Trophoblast cell (in vitro differentiated cells and primary cell): Measurements from ENCODE around the gene TBC1D30.

Source experiments
- DNase-seq, 2 donors: peaks; one replicate each; pipeline ENCODE4 v3.0.0-alpha.2; 2016
- H2AFZ ChIP-seq: 2 replicates; pipeline ENCODE4 v1.6.1; 2013; ENCODE audit warnings: low read length, moderate library complexity, mild to moderate bottlenecking; ENCODE audit not compliant: insufficient read depth, poor library complexity
- H2AK5ac ChIP-seq: 2 replicates; pipeline ENCODE4 v1.6.1; 2013; ENCODE audit warnings: mild to moderate bottlenecking, low read length
- H2BK120ac ChIP-seq: 2 replicates; pipeline ENCODE4 v1.6.1; 2013; ENCODE audit warnings: low read length, mild to moderate bottlenecking, moderate library complexity; ENCODE audit not compliant: insufficient read depth, poor library complexity
- H2BK12ac ChIP-seq: 2 replicates; pipeline ENCODE4 v1.6.1; 2013; ENCODE audit warnings: mild to moderate bottlenecking, low read length, moderate library complexity
- H2BK5ac ChIP-seq: 2 replicates; pipeline ENCODE4 v1.6.1; 2013; ENCODE audit warnings: low read length, low read depth, moderate library complexity, mild to moderate bottlenecking; ENCODE audit not compliant: poor library complexity
- H3K14ac ChIP-seq: 2 replicates; pipeline ENCODE4 v1.6.1; 2013; ENCODE audit warnings: mild to moderate bottlenecking, low read length
- H3K18ac ChIP-seq: 2 replicates; pipeline ENCODE4 v1.6.1; 2013; ENCODE audit warnings: mild to moderate bottlenecking, low read length
- H3K23ac ChIP-seq: 2 replicates; pipeline ENCODE4 v1.6.1; 2013; ENCODE audit warnings: low read length
- H3K27ac ChIP-seq: 2 replicates; pipeline ENCODE4 v1.5.1; 2013; ENCODE audit warnings: low read depth, mild to moderate bottlenecking, inconsistent platforms, low read length, moderate library complexity
- H3K27me3 ChIP-seq: 2 replicates; pipeline ENCODE4 v1.6.1; 2013; ENCODE audit warnings: inconsistent platforms, mild to moderate bottlenecking, low read length, moderate library complexity; ENCODE audit not compliant: insufficient read depth
- H3K36me3 ChIP-seq, 2 experiments: 1 replicate in 1 of 2; 2 replicates in 1 of 2; pipeline ENCODE4 v1.6.1; 2013; ENCODE audit warnings: low read length in 2 of 2, mild to moderate bottlenecking in 2 of 2, moderate library complexity in 1 of 2; ENCODE audit not compliant: insufficient read depth in 2 of 2, control insufficient read depth in 1 of 2
- H3K4ac ChIP-seq: 2 replicates; pipeline ENCODE4 v1.6.1; 2013; ENCODE audit warnings: low read depth, mild to moderate bottlenecking, low read length, moderate library complexity
- H3K4me1 ChIP-seq, 2 experiments: 1 replicate in 1 of 2; 2 replicates in 1 of 2; pipeline ENCODE4 v1.6.1; 2013; ENCODE audit warnings: low read length in 2 of 2, mild to moderate bottlenecking in 2 of 2, moderate library complexity in 1 of 2; ENCODE audit not compliant: insufficient read depth in 2 of 2, control insufficient read depth in 1 of 2
- H3K4me2 ChIP-seq: 2 replicates; pipeline ENCODE4 v1.6.1; 2013; ENCODE audit warnings: inconsistent platforms, mild to moderate bottlenecking, low read length, moderate library complexity
- H3K4me3 ChIP-seq: 2 replicates; pipeline ENCODE4 v1.5.1; 2013; ENCODE audit warnings: mild to moderate bottlenecking, low read depth, low read length, inconsistent platforms
- H3K79me1 ChIP-seq: one replicate; pipeline ENCODE4 v1.6.1; 2013; ENCODE audit warnings: low read length
- H3K79me2 ChIP-seq: 2 replicates; pipeline ENCODE4 v1.6.1; 2013; ENCODE audit warnings: low read length, mild to moderate bottlenecking; ENCODE audit not compliant: control insufficient read depth, insufficient read depth, poor library complexity
- H3K9ac ChIP-seq: 2 replicates; pipeline ENCODE4 v1.6.1; 2013; ENCODE audit warnings: mild to moderate bottlenecking, low read length
- H3K9me3 ChIP-seq: 2 replicates; pipeline ENCODE4 v1.6.1; 2013; ENCODE audit warnings: low read depth, mild to moderate bottlenecking, control low read depth, inconsistent platforms, low read length; ENCODE audit not compliant: insufficient read depth
- H4K12ac ChIP-seq: 2 replicates; pipeline ENCODE4 v1.6.1; 2013; ENCODE audit warnings: low read depth, mild to moderate bottlenecking, low read length, moderate library complexity
- H4K8ac ChIP-seq: 2 replicates; pipeline ENCODE4 v1.6.1; 2013; ENCODE audit warnings: low read depth, mild to moderate bottlenecking, low read length, moderate library complexity
- H4K91ac ChIP-seq: one replicate; pipeline ENCODE4 v1.6.1; 2013; ENCODE audit warnings: low read depth, mild to moderate bottlenecking, low read length, moderate library complexity
- WGBS: extraction: QIAGEN DNeasy Blood & Tissue Kit; methylation state at CpG from one replicate; pipeline ENCODE4 v1.1.7; 2013; ENCODE audit warnings: missing lambda C conversion rate; ENCODE audit not compliant: insufficient read length, insufficient coverage; ENCODE audit errors: extremely low coverage; 5-methylcytosine and 5-hydroxymethylcytosine counted together

Gene TBC1D30

DNA sequence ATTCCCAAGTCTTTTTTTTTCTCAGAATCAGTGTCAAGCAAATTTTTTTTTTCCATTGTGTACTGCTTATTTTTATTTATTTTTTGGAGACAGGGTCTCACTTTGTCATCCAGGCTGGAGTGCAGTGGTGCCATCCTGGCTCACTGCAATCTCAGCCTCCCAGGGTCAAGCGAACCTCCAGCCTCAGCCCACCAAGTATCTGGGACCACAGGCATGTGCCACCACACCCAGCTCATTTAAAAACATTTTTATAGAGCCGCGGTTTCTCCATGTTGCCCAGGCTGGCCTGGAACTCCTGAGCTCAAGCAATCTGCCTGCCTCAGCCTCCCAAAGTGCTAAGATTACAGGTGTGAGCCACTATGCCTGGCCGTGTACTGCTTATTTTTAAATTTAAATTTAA lies 68.1 kb downstream of the TBC1D30 start:
- peaks cover 7 to 13% of the 10 kb centered on the region in 2 experiments for H3K4me1 ChIP-seq
- no peak overlapping the region for H3K14ac ChIP-seq
- no peaks in the 10 kb centered on the region for H3K79me1 ChIP-seq
- H2BK120ac ChIP-seq = no peak overlapping the region
- no CpG with 5 or more reads among the region's 4 CpGs for WGBS
- H4K8ac ChIP-seq = no peak overlapping the region
- no peak overlapping the region for H3K4me3 ChIP-seq
- DNase-seq = no peak
- no peak overlapping the region for H2AK5ac ChIP-seq
- H3K23ac ChIP-seq = no peak overlapping the region
- no peak overlapping the region for H3K4ac ChIP-seq
- H3K36me3 ChIP-seq = no peaks in the 10 kb centered on the region
- no peak overlapping the region for H3K9ac ChIP-seq
- H4K91ac ChIP-seq = no peak overlapping the region
- H4K12ac ChIP-seq = no peak overlapping the region
- H2BK5ac ChIP-seq = no peak overlapping the region
- H3K79me2 ChIP-seq = no peaks in the 10 kb centered on the region
- no peaks in the 10 kb centered on the region for H3K27me3 ChIP-seq
- no peak overlapping the region for H3K18ac ChIP-seq
- no peak overlapping the region for H3K4me2 ChIP-seq
- H3K27ac ChIP-seq = no peak overlapping the region
- H2BK12ac ChIP-seq = no peak overlapping the region
- no peaks in the 10 kb centered on the region for H3K9me3 ChIP-seq
- no peak overlapping the region for H2AFZ ChIP-seq

- no peak overlapping the region for H2AFZ ChIP-seq
- WGBS = no CpG with 5 or more reads among the region's 4 CpGs
- H2BK120ac ChIP-seq = no peak overlapping the region
- H3K9me3 ChIP-seq = no peaks in the 10 kb centered on the region
- H2AK5ac ChIP-seq = no peak overlapping the region
- no peak overlapping the region for H3K4me3 ChIP-seq
- H2BK5ac ChIP-seq = no peak overlapping the region
- no peak overlapping the region for H2BK12ac ChIP-seq
- H3K4me1 ChIP-seq = peaks cover 7 to 11% of the 10 kb centered on the region in 2 experiments
- no peak overlapping the region for H3K9ac ChIP-seq
- H3K27me3 ChIP-seq = no peaks in the 10 kb centered on the region
- no peak for DNase-seq
- H3K14ac ChIP-seq = no peak overlapping the region
- no peak overlapping the region for H4K91ac ChIP-seq
- H4K8ac ChIP-seq = no peak overlapping the region
- no peak overlapping the region for H4K12ac ChIP-seq
- H3K23ac ChIP-seq = no peak overlapping the region
- no peaks in the 10 kb centered on the region for H3K36me3 ChIP-seq
- no peaks in the 10 kb centered on the region for H3K79me1 ChIP-seq
- H3K4ac ChIP-seq = no peak overlapping the region
- H3K27ac ChIP-seq = no peak overlapping the region
- H3K79me2 ChIP-seq = no peaks in the 10 kb centered on the region
- no peak overlapping the region for H3K18ac ChIP-seq
- H3K4me2 ChIP-seq = no peak overlapping the region
Observed at GRCh38 chr12:64893961-64894360, 69.5 kb downstream of the TBC1D30 start.

GRCh38 chr12:64894827-64895475 lies 70.5 kb downstream of the TBC1D30 start:
- H4K8ac ChIP-seq = no peak overlapping the region
- no peak for DNase-seq
- no peak overlapping the region for H2AFZ ChIP-seq
- no peak overlapping the region for H3K27ac ChIP-seq
- no peaks in the 10 kb centered on the region for H3K27me3 ChIP-seq
- peaks cover 2 to 4% of the 10 kb centered on the region in 2 experiments for H3K4me1 ChIP-seq
- no peaks in the 10 kb centered on the region for H3K36me3 ChIP-seq
- no peak overlapping the region for H3K4me3 ChIP-seq
- H4K12ac ChIP-seq = no peak overlapping the region
- H3K9me3 ChIP-seq = no peaks in the 10 kb centered on the region
- H2BK12ac ChIP-seq = no peak overlapping the region
- no peak overlapping the region for H2BK120ac ChIP-seq
- no peaks in the 10 kb centered on the region for H3K79me2 ChIP-seq
- no peak overlapping the region for H3K9ac ChIP-seq
- no CpG with 5 or more reads among the region's 2 CpGs for WGBS
- no peak overlapping the region for H3K4ac ChIP-seq
- no peak overlapping the region for H2AK5ac ChIP-seq
- no peak overlapping the region for H3K14ac ChIP-seq
- no peak overlapping the region for H2BK5ac ChIP-seq
- H3K23ac ChIP-seq = no peak overlapping the region
- H3K4me2 ChIP-seq = no peak overlapping the region
- no peak overlapping the region for H3K18ac ChIP-seq
- no peaks in the 10 kb centered on the region for H3K79me1 ChIP-seq
- H4K91ac ChIP-seq = no peak overlapping the region

- no CpG with 5 or more reads among the region's 5 CpGs for WGBS
Observed at GRCh38 chr12:64895526-64895925, 71.1 kb downstream of the TBC1D30 start.

More at GRCh38 chr12:64895526-64895925, 71.1 kb downstream of the TBC1D30 start:
- Histone ChIP-seq H3K79me2 (no peaks in the 10 kb centered on the region), H3K14ac (no peak overlapping the region), H3K4me2 (no peak overlapping the region), H3K9ac (no peak overlapping the region), H3K36me3 (no peaks in the 10 kb centered on the region), H3K23ac (no peak overlapping the region), H3K27me3 (no peaks in the 10 kb centered on the region), H2BK5ac (no peak overlapping the region), H4K8ac (no peak overlapping the region), H3K9me3 (no peaks in the 10 kb centered on the region), H2BK120ac (no peak overlapping the region), H3K4me3 (no peak overlapping the region), H2AFZ (no peak overlapping the region), H2BK12ac (no peak overlapping the region), H3K4ac (no peak overlapping the region), H3K27ac (no peak overlapping the region), H4K91ac (no peak overlapping the region), H3K4me1 (peaks cover 2% of the 10 kb centered on the region in 2 experiments), H2AK5ac (no peak overlapping the region), H3K18ac (no peak overlapping the region), H3K79me1 (no peaks in the 10 kb centered on the region), H4K12ac (no peak overlapping the region)
- DNase-seq = no peak
